Measurements from ENCODE around the gene CEP112.
"Not testable (repeated sequence)": the region's sequence is repeated elsewhere in the genome, so short reads cannot be mapped to it uniquely, and the experiment has no call there.

The CEP112 gene

DNA sequence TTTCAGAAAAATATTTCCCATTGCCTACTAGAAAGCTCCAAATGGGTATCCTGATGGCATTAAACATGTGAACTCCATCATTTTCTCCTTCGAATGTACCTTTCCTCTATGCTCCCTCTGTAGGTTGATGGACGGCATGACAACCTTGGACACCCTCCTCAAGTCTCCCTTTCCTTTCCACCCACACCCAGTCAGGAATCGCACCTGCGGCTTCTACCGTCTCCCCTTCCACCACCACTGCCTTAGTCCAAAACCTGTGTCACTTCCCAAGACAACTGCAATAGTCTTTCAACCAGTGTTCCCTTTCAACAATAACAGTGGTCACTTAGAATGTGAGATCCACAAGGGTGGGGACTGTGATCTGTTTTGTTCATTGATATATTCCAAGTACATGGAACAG, 397.4 kb downstream of the CEP112 start:
- TF ChIP-seq, protein P1, sequence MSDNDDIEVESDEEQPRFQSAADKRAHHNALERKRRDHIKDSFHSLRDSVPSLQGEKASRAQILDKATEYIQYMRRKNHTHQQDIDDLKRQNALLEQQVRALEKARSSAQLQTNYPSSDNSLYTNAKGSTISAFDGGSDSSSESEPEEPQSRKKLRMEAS (IDR thresholded peaks at IDR 0.05; ENCODE audit: low read depth, low read length): no peak
- no peak for TF ChIP-seq MYC (IDR thresholded peaks at IDR 0.05; ENCODE audit: low read depth, low read length)
- TF ChIP-seq POLR2A (IDR thresholded peaks at IDR 0.05; ENCODE audit: extremely low read depth, insufficient read length): no peak
- TF ChIP-seq CTCF (IDR thresholded peaks at IDR 0.05; ENCODE audit: low read depth, low read length): peak; percentile 46
- DNase-seq (ENCODE audit: low read depth): peak; percentile 13
- H3K4me3 ChIP-seq (ENCODE audit: low read depth, low read length): no peak overlapping the region

GRCh38 chr17:65790241-65790640, 401.7 kb downstream of the CEP112 start:
- no peak overlapping the region for H3K4me3 ChIP-seq (ENCODE audit: low read depth, low read length)
- DNase-seq (ENCODE audit: low read depth): no peak
- TF ChIP-seq MYC (IDR thresholded peaks at IDR 0.05; ENCODE audit: low read depth, low read length): no peak
- TF ChIP-seq POLR2A (IDR thresholded peaks at IDR 0.05; ENCODE audit: extremely low read depth, insufficient read length): no peak

DNA sequence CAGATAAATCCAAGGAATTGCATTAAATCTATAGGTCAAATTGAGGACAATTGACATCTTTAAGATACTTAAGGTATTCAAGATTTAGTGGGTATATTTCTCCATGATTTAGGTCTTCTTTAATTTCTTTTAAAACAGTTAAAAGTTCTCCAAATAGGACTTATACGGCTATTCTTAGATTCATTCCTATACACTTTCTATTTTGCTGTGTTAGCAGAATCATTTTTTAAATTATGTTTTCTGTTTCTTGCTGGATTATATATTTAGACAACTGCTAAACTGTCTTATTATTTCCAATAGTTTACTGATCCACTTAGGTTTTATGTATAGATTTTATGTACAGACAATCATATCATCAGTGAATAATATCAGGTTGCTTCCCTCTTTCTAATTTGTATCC, 404.4 kb downstream of the CEP112 start:
- no peak overlapping the region for H3K4me3 ChIP-seq (ENCODE audit: low read depth, low read length)
- TF ChIP-seq POLR2A (IDR thresholded peaks at IDR 0.05; ENCODE audit: extremely low read depth, insufficient read length): no peak
- no peak for TF ChIP-seq CTCF (IDR thresholded peaks at IDR 0.05; ENCODE audit: low read depth, low read length)
- TF ChIP-seq, protein P1 (IDR thresholded peaks at IDR 0.05; ENCODE audit: low read depth, low read length): no peak
- no peak for TF ChIP-seq MYC (IDR thresholded peaks at IDR 0.05; ENCODE audit: low read depth, low read length)
- DNase-seq (ENCODE audit: low read depth): no peak

DNA sequence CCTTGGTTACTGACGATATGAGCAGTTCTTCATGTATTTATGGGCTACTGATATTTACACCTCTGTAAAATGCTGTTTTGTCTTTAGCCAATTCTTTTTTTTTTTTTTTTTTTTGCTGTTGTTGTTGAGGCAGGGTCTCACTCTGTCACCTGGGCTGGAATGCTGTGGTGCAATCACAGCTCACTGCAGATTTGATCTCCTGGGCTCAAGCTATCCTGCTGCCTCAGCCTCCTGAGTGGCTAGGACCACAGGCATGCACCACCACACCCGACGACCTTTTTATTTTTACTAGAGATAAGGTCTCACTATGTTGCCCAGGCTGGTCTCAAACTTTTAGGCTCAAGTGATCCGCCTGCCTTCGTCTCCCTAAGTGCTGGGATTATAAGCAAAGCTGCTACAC, 405.5 kb downstream of the CEP112 start:
- DNase-seq (ENCODE audit: low read depth): no peak
- H3K4me3 ChIP-seq (ENCODE audit: low read depth, low read length): no peak overlapping the region
- TF ChIP-seq CTCF (IDR thresholded peaks at IDR 0.05; ENCODE audit: low read depth, low read length) (no peak), POLR2A (IDR thresholded peaks at IDR 0.05; ENCODE audit: extremely low read depth, insufficient read length) (no peak), MYC (IDR thresholded peaks at IDR 0.05; ENCODE audit: low read depth, low read length) (no peak)
- TF ChIP-seq, protein P1 (IDR thresholded peaks at IDR 0.05; ENCODE audit: low read depth, low read length): no peak

- no peak overlapping the region for H3K4me3 ChIP-seq (ENCODE audit: low read depth, low read length)
- no peak for TF ChIP-seq POLR2A (IDR thresholded peaks at IDR 0.05; ENCODE audit: extremely low read depth, insufficient read length)
- TF ChIP-seq, protein P1 (IDR thresholded peaks at IDR 0.05; ENCODE audit: low read depth, low read length): no peak
- peak; percentile 39 for DNase-seq (ENCODE audit: low read depth)
Observed at GRCh38 chr17:65785109-65785508, 406.8 kb downstream of the CEP112 start.

DNA sequence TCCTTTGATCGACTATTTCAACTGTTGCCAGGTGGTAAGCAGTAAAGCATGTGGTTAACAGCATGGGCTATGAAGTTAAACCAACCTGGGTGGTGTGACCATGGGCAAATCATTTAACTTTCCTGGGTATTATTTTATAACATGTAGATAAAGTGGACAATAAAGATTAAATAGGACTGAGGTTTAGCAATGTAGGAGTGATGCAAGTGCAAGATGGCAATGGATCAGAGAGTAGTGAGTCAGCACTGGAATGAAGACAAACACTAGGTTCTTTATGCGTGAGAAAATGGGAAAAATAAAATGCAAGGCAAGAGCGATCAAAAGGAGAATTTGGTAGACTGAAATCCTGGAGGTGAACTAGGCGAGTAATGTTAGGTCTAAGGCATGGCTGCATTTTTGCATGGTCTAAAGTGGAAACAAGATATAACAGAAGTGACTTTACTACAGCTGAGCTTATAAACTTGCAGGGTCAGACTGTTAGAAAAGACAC, 408.0 kb downstream of the CEP112 start:
- H3K4me3 ChIP-seq (ENCODE audit: low read depth, low read length): no peak overlapping the region
- DNase-seq (ENCODE audit: low read depth): no peak
- TF ChIP-seq POLR2A (IDR thresholded peaks at IDR 0.05; ENCODE audit: extremely low read depth, insufficient read length) (no peak), MYC (IDR thresholded peaks at IDR 0.05; ENCODE audit: low read depth, low read length) (no peak), CTCF (IDR thresholded peaks at IDR 0.05; ENCODE audit: low read depth, low read length) (no peak)
- TF ChIP-seq, protein P1 (IDR thresholded peaks at IDR 0.05; ENCODE audit: low read depth, low read length): no peak

DNA sequence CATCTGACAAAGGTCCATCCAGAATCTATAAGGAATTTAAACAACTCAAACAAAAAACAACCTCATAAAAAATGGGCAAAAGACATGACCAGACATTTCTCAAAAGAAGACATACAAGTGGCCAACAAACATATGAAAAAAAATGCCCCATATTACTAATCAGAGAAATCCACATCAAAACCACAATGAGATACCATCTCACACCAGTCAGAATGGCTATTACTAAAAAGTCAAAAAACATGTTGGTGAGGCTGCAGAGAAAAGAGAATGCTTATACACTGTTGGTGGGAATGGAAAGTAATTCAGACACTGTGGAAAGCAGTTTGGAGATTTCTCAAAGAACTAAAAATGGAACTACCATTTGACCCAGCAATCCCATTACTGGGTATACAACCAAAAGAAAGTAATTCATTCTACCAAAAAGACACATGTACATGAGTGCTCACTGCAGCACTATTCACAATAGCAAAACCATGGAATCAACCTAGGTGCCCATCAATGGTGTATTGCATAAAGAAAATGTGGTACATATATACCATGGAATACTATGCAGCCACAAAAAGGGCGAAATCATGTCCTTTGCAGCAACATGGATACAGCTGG, 409.7 kb downstream of the CEP112 start:
- not testable (repeated sequence) for DNase-seq (ENCODE audit: low read depth); H3K4me3 ChIP-seq (ENCODE audit: low read depth, low read length)

Data from NB4 (cell line).